ENCODE data around the gene FGFRL1.

Gene FGFRL1

DNA sequence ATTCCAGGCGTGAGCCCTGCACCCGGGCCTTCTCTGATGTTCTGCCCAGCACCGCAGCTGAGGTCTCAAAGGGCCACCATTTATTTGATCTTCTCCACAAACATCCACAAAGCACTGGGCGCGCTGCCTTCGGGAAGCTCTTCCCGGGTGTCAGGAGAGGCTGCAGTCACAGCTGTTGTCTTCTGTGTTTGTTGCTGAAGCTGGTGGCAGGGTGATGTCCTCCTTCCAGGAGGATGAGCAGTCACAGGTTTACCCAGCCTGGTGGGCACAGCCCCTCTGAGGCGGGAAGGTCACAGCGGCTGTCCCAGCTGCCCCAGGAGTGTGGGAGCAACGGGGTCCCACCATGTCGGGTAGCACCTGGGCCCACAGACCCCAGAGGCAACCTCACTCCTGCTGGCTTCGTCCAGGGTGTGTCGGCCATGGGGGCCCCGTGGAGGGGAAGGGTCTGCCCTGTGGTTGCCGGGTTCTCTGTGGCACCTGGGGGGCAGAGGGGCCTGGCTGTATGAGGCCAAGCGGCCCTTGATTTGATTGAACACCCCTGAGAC lies 27.6 kb downstream of the FGFRL1 start:
- DNase-seq (ENCODE audit: low read depth in 1 of 2, low spot score in 1 of 2), result no peak
- TF ChIP-seq REST (IDR thresholded peaks at IDR 0.05; ENCODE audit: insufficient replicate concordance, low read depth), result no peak
- TF ChIP-seq, protein P1, sequence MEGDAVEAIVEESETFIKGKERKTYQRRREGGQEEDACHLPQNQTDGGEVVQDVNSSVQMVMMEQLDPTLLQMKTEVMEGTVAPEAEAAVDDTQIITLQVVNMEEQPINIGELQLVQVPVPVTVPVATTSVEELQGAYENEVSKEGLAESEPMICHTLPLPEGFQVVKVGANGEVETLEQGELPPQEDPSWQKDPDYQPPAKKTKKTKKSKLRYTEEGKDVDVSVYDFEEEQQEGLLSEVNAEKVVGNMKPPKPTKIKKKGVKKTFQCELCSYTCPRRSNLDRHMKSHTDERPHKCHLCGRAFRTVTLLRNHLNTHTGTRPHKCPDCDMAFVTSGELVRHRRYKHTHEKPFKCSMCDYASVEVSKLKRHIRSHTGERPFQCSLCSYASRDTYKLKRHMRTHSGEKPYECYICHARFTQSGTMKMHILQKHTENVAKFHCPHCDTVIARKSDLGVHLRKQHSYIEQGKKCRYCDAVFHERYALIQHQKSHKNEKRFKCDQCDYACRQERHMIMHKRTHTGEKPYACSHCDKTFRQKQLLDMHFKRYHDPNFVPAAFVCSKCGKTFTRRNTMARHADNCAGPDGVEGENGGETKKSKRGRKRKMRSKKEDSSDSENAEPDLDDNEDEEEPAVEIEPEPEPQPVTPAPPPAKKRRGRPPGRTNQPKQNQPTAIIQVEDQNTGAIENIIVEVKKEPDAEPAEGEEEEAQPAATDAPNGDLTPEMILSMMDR (IDR thresholded peaks at IDR 0.05; ENCODE audit: insufficient read depth, low read length), result no peak
- no peak for TF ChIP-seq GABPA (IDR thresholded peaks at IDR 0.05; ENCODE audit: low read depth)
- no peak for TF ChIP-seq SPI1 (IDR thresholded peaks at IDR 0.05; ENCODE audit: borderline replicate concordance, low read depth)
- TF ChIP-seq POLR2AphosphoS5 (IDR thresholded peaks at IDR 0.05; ENCODE audit: low read depth), result no peak
- Histone ChIP-seq H3K27me3 (ENCODE audit: insufficient read depth, poor library complexity, severe bottlenecking) (peaks cover 4% of the 10 kb centered on the region), H3K27ac (replicated peaks) (no peak overlapping the region), H3K4me3 (replicated peaks; ENCODE audit: insufficient read depth, low read length) (no peak overlapping the region)

DNA sequence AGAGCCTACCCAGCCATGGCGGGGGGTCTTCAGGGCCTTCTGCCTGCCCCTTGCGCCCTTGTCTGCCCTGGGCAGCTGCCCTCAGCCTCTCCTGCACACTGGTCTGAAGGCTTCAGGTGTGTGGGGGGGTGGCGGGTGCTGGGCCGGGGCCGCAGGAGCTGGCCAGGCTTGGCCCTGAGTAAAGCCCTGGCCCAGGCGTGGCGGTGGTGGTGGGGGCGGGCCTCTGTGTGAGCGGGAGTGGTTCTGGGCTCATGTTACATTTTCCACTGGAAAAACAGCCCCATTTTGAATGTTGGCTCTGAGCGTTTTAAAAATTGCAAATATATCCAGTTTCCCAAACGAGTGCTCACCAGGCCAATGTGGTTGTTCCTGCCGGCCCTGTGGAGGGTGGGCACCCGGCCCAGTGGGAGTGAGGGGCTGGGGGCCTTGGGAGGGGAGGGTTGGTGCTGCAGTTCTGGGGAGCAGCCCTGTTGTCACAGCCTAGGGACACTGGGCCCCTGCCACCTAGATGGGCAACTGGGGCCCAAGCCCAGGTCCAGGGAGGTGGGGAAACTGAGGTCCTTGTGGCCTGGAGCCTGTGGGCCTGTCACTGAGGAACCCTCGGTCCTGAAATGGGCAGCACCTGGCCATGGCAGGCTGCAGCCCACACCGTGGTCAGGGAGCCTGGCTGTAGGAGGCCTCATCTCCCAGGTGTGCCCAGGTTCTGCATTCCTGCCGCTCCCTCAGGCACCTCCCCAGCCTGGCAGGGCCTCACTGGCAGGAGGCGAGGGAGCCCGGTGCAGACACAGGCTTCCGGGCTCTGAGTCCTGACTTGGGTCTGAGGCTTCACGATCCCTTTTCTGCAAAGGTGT lies 28.3 kb downstream of the FGFRL1 start:
- Histone ChIP-seq H3K27me3 (ENCODE audit: insufficient read depth, poor library complexity, severe bottlenecking) (peaks cover 9% of the 10 kb centered on the region), H3K4me3 (replicated peaks; ENCODE audit: insufficient read depth, low read length) (no peak overlapping the region), H3K27ac (replicated peaks) (no peak overlapping the region)
- DNase-seq (ENCODE audit: low read depth in 1 of 2, low spot score in 1 of 2), result no peak
- TF ChIP-seq, protein P1 (IDR thresholded peaks at IDR 0.05; ENCODE audit: insufficient read depth, low read length), result no peak
- no peak for TF ChIP-seq SPI1 (IDR thresholded peaks at IDR 0.05; ENCODE audit: borderline replicate concordance, low read depth)
- TF ChIP-seq GABPA (IDR thresholded peaks at IDR 0.05; ENCODE audit: low read depth), result no peak
- no peak for TF ChIP-seq POLR2AphosphoS5 (IDR thresholded peaks at IDR 0.05; ENCODE audit: low read depth)
- TF ChIP-seq REST (IDR thresholded peaks at IDR 0.05; ENCODE audit: insufficient replicate concordance, low read depth), result no peak

DNA sequence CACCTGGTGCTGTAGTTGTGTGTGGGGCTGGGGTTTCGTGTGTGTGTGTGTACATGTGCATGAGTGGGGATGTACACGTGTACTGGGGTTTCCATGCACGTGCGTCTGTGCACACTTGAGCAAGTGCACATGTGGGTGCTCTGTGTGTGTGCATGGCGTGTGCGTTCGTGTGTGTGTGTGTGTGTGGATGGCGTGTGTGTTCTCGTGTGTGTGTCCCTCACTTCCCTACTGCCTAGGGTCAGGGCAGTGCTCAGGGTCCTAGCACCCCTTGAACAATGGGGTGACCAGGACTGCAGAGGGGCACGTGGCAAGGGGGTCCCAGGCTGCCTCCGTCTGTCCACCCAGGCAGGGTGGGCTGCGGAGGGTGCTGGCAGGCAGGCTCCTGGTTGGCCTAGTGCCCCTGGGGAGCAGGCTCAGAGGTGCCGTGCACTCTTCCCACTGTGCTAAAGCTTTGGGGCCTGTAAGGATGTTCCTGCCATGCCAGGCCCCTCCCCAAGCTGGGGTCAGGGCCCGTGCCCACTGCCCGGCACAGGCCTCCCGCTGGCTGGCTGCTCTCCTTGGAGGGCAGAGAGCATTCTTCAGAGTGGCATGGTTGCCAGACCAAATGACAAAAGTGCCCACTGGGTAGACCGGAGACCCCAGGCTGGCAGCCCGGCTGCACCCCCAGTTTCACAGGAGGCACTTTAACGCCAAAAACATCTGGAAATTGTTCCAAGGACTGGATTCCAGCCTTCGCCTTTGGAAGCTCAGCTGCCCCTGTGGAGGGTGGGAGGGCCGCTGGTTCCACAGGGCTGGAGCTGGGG lies 29.1 kb downstream of the FGFRL1 start:
- peaks cover 12% of the 10 kb centered on the region for H3K27me3 ChIP-seq (ENCODE audit: insufficient read depth, poor library complexity, severe bottlenecking)
- no peak for DNase-seq (ENCODE audit: low read depth in 1 of 2, low spot score in 1 of 2)
- no peak overlapping the region for H3K27ac ChIP-seq (replicated peaks)
- TF ChIP-seq SPI1 (IDR thresholded peaks at IDR 0.05; ENCODE audit: borderline replicate concordance, low read depth) (no peak), REST (IDR thresholded peaks at IDR 0.05; ENCODE audit: insufficient replicate concordance, low read depth) (no peak), POLR2AphosphoS5 (IDR thresholded peaks at IDR 0.05; ENCODE audit: low read depth) (no peak), GABPA (IDR thresholded peaks at IDR 0.05; ENCODE audit: low read depth) (no peak)
- TF ChIP-seq, protein P1 (IDR thresholded peaks at IDR 0.05; ENCODE audit: insufficient read depth, low read length), result no peak
- H3K4me3 ChIP-seq (replicated peaks; ENCODE audit: insufficient read depth, low read length), result no peak overlapping the region
